ENCODE data around the gene TLCD4.

DNA sequence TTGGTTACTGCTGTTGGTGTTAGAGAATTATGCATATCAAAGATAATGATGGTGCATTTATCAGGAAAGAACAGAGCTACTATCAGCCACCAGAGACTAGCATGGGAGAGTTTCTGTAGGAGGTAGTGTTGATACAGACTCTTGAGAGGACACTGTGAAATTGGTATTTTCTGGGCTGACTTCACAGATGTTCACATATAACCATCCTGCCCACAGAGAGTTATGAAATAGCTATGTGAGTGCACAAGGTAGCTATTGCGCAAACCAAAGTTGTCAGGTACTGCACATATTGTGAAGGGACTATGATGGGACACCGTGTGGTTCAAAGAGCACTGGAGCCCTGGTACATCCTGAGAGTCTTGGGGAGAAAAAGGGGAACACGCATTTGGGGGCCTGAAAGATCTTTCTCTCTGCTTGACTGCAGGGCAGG lies 1.4 kb upstream of the TLCD4 start:
- no peak for TF ChIP-seq POLR2A (IDR thresholded peaks at IDR 0.05)
- TF ChIP-seq, protein P1, sequence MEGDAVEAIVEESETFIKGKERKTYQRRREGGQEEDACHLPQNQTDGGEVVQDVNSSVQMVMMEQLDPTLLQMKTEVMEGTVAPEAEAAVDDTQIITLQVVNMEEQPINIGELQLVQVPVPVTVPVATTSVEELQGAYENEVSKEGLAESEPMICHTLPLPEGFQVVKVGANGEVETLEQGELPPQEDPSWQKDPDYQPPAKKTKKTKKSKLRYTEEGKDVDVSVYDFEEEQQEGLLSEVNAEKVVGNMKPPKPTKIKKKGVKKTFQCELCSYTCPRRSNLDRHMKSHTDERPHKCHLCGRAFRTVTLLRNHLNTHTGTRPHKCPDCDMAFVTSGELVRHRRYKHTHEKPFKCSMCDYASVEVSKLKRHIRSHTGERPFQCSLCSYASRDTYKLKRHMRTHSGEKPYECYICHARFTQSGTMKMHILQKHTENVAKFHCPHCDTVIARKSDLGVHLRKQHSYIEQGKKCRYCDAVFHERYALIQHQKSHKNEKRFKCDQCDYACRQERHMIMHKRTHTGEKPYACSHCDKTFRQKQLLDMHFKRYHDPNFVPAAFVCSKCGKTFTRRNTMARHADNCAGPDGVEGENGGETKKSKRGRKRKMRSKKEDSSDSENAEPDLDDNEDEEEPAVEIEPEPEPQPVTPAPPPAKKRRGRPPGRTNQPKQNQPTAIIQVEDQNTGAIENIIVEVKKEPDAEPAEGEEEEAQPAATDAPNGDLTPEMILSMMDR (IDR thresholded peaks at IDR 0.05) = peak in 1 of 6 experiments; percentile 3
